ENCODE results near the gene TPRN.

Gene TPRN

GRCh38 chr9:137213160-137214060, 12.9 kb upstream of the TPRN start:
- no peak overlapping the region for H3K4me3 ChIP-seq (ENCODE audit: low read depth, low read length)

GRCh38 chr9:137212520-137212919, 12.0 kb upstream of the TPRN start:
- H3K4me3 ChIP-seq (ENCODE audit: low read depth, low read length) = no peak overlapping the region

- no peak overlapping the region for H3K4me3 ChIP-seq (ENCODE audit: low read depth, low read length)
Observed at GRCh38 chr9:137211532-137211931, 11.0 kb upstream of the TPRN start.

GRCh38 chr9:137206602-137207001, 6.1 kb upstream of the TPRN start:
- no peak overlapping the region for H3K4me3 ChIP-seq (ENCODE audit: low read depth, low read length)

GRCh38 chr9:137205126-137206069, 4.9 kb upstream of the TPRN start, which contains the start of the genes NDOR1 and TMEM203:
Gene NDOR1 (plus strand): TSS chr9:137205700. CDS start chr9:137205778, 78 bp downstream.
Gene TMEM203 (minus strand): TSS chr9:137205648. CDS start chr9:137205414, 234 bp downstream.
- H3K4me3 ChIP-seq (ENCODE audit: low read depth, low read length) = peak within 1 kb of the TSS; percentile 94

- H3K4me3 ChIP-seq (ENCODE audit: low read depth, low read length) = peak overlapping the region; percentile 94
Observed at GRCh38 chr9:137204731-137205125, 4.2 kb upstream of the TPRN start.

- no peak overlapping the region for H3K4me3 ChIP-seq (ENCODE audit: low read depth, low read length)
Observed at GRCh38 chr9:137202966-137203365, 2.4 kb upstream of the TPRN start.

- H3K4me3 ChIP-seq (ENCODE audit: low read depth, low read length) = peak overlapping the region; percentile 53
Observed at GRCh38 chr9:137201205-137201868, 796 bp upstream of the TPRN start.

GRCh38 chr9:137199411-137200121, 975 bp downstream of the TPRN start:
- peak overlapping the region; percentile 13 for H3K4me3 ChIP-seq (ENCODE audit: low read depth, low read length)

- H3K4me3 ChIP-seq (ENCODE audit: low read depth, low read length) = no peak overlapping the region
Observed at GRCh38 chr9:137198902-137199283, 1.6 kb downstream of the TPRN start.

GRCh38 chr9:137198051-137198901, 2.3 kb downstream of the TPRN start:
- H3K4me3 ChIP-seq (ENCODE audit: low read depth, low read length) = no peak overlapping the region

- no peak overlapping the region for H3K4me3 ChIP-seq (ENCODE audit: low read depth, low read length)
Observed at GRCh38 chr9:137195525-137196220, 4.9 kb downstream of the TPRN start.

- no peak overlapping the region for H3K4me3 ChIP-seq (ENCODE audit: low read depth, low read length)
Observed at GRCh38 chr9:137194909-137195308, 5.6 kb downstream of the TPRN start.

- H3K4me3 ChIP-seq (ENCODE audit: low read depth, low read length) = no peak overlapping the region
Observed at GRCh38 chr9:137194388-137194787, 6.2 kb downstream of the TPRN start.

- no peak overlapping the region for H3K4me3 ChIP-seq (ENCODE audit: low read depth, low read length)
Observed at GRCh38 chr9:137193771-137194170, 6.8 kb downstream of the TPRN start.

- no peak overlapping the region for H3K4me3 ChIP-seq (ENCODE audit: low read depth, low read length)
Observed at GRCh38 chr9:137192859-137193258, 7.7 kb downstream of the TPRN start.

- no peak overlapping the region for H3K4me3 ChIP-seq (ENCODE audit: low read depth, low read length)
Observed at GRCh38 chr9:137192448-137192780, 8.1 kb downstream of the TPRN start.

- H3K4me3 ChIP-seq (ENCODE audit: low read depth, low read length) = no peak overlapping the region
Observed at GRCh38 chr9:137191691-137192447, 8.7 kb downstream of the TPRN start.
